HCT116 (cell line): ENCODE results near the gene KHDC3L. TPM values are rescaled to one million over a fixed set of nuclear protein-coding genes. Genes with fewer than 3 reads are reported as not detected.

ENCODE experiments used
- ATAC-seq: fragments of 200-7000 bp; cut with Tn5 transposase; 2 replicates; pipeline ENCODE4 v1.9.1; 2020; ENCODE audit warnings: mild to moderate bottlenecking, moderate library complexity
- BruUV-seq: library from RNA; stranded (reverse); fragments of 400-500 nt; replicated peaks from 2 replicates; lab custom pipeline; 2021; lab: Mats Ljungman, UMichigan
- CTCF ChIA-PET: fragments of 300-600 bp; sonication (Branson Sonifier 250); formaldehyde crosslinking; loops from one replicate; lab custom pipeline; 2021; ENCODE audit warnings: antibody characterized with exemption; lab: Charles Lee
- POLR2A ChIA-PET: fragments of 300-600, 350-600 bp; sonication (Branson Sonifier 250); formaldehyde crosslinking; loops from one replicate; lab custom pipeline; 2021; ENCODE audit warnings: antibody characterized with exemption; lab: Charles Lee
- RAD21 ChIA-PET, 2 experiments: fragments of 300-600 bp; sonication (Branson Sonifier 250); formaldehyde crosslinking; loops; one replicate each; lab custom pipeline; 2023; ENCODE audit warnings: low total read pairs in 2 of 2; ENCODE audit not compliant: uncharacterized antibody in 2 of 2, unreplicated experiment in 2 of 2, low non-redundant PET in 1 of 2; lab: Charles Lee
- DNase-seq: peaks from one replicate; pipeline ENCODE4 v3.0.0-alpha.2; 2010; ENCODE audit warnings: low read depth, low spot score
- H2AFZ ChIP-seq: fragments of 200-600 bp; shearing (Covaris generic), sonication (generic); 2 replicates; pipeline ENCODE4 v1.6.1; 2017; ENCODE audit warnings: low read depth, mixed run types, mixed read lengths, antibody characterized with exemption, low read length; ENCODE audit not compliant: poor library complexity, severe bottlenecking
- H3K27ac ChIP-seq: 2 replicates; pipeline ENCODE4 v1.5.1; 2012; ENCODE audit warnings: low read depth, low read length
- H3K27me3 ChIP-seq: fragments of 200-600 bp; sonication (generic); 2 replicates; pipeline ENCODE4 v1.6.1; 2016; ENCODE audit warnings: mixed run types, low read length, mixed read lengths; ENCODE audit not compliant: insufficient read depth
- H3K36me3 ChIP-seq, 2 experiments: fragments of 200-500 bp in 1 of 2; fragments of 200-600 bp in 1 of 2; sonication (Bioruptor generic) in 1 of 2; sonication (generic) in 1 of 2; 2 replicates each; pipeline versions ENCODE4 v1.5.1 to v1.6.1; 2014 to 2016; ENCODE audit warnings: low read length in 2 of 2, inconsistent platforms in 1 of 2, mixed read lengths in 1 of 2, mixed run types in 1 of 2; ENCODE audit not compliant: insufficient read depth in 2 of 2, control insufficient read depth in 1 of 2
- H3K4me1 ChIP-seq, 2 experiments: fragments of 200-600 bp in 1 of 2; sonication (generic) in 1 of 2; 2 replicates each; pipeline versions ENCODE4 v1.5.1 to v1.6.1; 2012 to 2017; ENCODE audit warnings: low read length in 2 of 2, inconsistent platforms in 1 of 2, mild to moderate bottlenecking in 1 of 2, mixed read lengths in 1 of 2, mixed run types in 1 of 2, moderate library complexity in 1 of 2; ENCODE audit not compliant: insufficient read depth in 2 of 2, control insufficient read depth in 1 of 2
- H3K4me2 ChIP-seq: fragments of 200-600 bp; sonication (generic); 2 replicates; pipeline ENCODE4 v1.6.1; 2017; ENCODE audit warnings: mixed run types, low read length, mixed read lengths
- H3K4me3 ChIP-seq, 2 experiments: fragments of 200-600 bp in 1 of 2; sonication (generic) in 1 of 2; replicated peaks in 1 of 2; 2 replicates each; pipeline ENCODE4 v1.5.1; 2011 to 2016; ENCODE audit warnings: low read length in 2 of 2, control low read depth in 1 of 2, low read depth in 1 of 2, mild to moderate bottlenecking in 1 of 2, mixed read lengths in 1 of 2, mixed run types in 1 of 2
- H3K79me2 ChIP-seq: fragments of 200-600 bp; sonication (generic); 2 replicates; pipeline ENCODE4 v1.6.1; 2017; ENCODE audit warnings: mild to moderate bottlenecking, mixed run types, low read length, moderate library complexity, mixed read lengths; ENCODE audit not compliant: insufficient read depth
- H3K9ac ChIP-seq: fragments of 200-600 bp; sonication (generic); 2 replicates; pipeline ENCODE4 v1.6.1; 2016; ENCODE audit warnings: low read length, mixed read lengths
- H3K9me2 ChIP-seq: fragments of 200-600 bp; sonication (generic), shearing (Covaris generic); 2 replicates; pipeline ENCODE4 v1.6.1; 2017; ENCODE audit warnings: mixed run types, mild to moderate bottlenecking, moderate library complexity; ENCODE audit not compliant: insufficient read depth
- H3K9me3 ChIP-seq, 2 experiments: fragments of 200-500 bp in 1 of 2; fragments of 200-600 bp in 1 of 2; sonication (Bioruptor generic) in 1 of 2; sonication (generic) in 1 of 2; 2 replicates each; pipeline ENCODE4 v1.6.1; 2014 to 2017; ENCODE audit warnings: low read length in 2 of 2, mixed read lengths in 2 of 2, inconsistent platforms in 1 of 2, low read depth in 1 of 2, mild to moderate bottlenecking in 1 of 2, mixed run types in 1 of 2, moderate library complexity in 1 of 2; ENCODE audit not compliant: control insufficient read depth in 1 of 2, insufficient read depth in 1 of 2
- H4K20me1 ChIP-seq: fragments of 200-600 bp; sonication (generic), shearing (Covaris generic); 2 replicates; pipeline ENCODE4 v1.6.1; 2017; ENCODE audit warnings: mixed run types, mild to moderate bottlenecking, moderate library complexity; ENCODE audit not compliant: insufficient read depth
- ELF1 ChIP-seq: IDR thresholded peaks from 2 replicates; pipeline ENCODE4 v1.6.1; 2012; ENCODE audit warnings: low read depth, borderline replicate concordance
- EZH2phosphoT487 ChIP-seq: fragments of 200-600 bp; IDR thresholded peaks from 2 replicates; pipeline ENCODE4 v1.6.1; 2018; ENCODE audit warnings: antibody characterized with exemption, borderline replicate concordance
- POLR2A ChIP-seq: IDR thresholded peaks from 2 replicates; pipeline ENCODE4 v1.7.0; 2011; ENCODE audit warnings: borderline replicate concordance; ENCODE audit not compliant: insufficient read depth, insufficient read length; ENCODE audit errors: extremely low read depth
- POLR2AphosphoS5 ChIP-seq: IDR thresholded peaks from 2 replicates; pipeline ENCODE4 v1.6.1; 2011; ENCODE audit warnings: mild to moderate bottlenecking, low read depth, low read length, moderate library complexity
- RAD21 ChIP-seq: IDR thresholded peaks from 2 replicates; pipeline ENCODE4 v1.6.1; 2012; ENCODE audit warnings: low read depth, mild to moderate bottlenecking
- SP1 ChIP-seq: IDR thresholded peaks from 2 replicates; pipeline ENCODE4 v1.6.1; 2012; ENCODE audit warnings: low read depth
- TCF7L2 ChIP-seq: IDR thresholded peaks from 2 replicates; pipeline ENCODE4 v1.7.0; 2011; ENCODE audit warnings: borderline replicate concordance, inconsistent platforms; ENCODE audit not compliant: insufficient read depth, insufficient read length; ENCODE audit errors: extremely low read depth
- YY1 ChIP-seq: IDR thresholded peaks from 2 replicates; pipeline ENCODE4 v1.6.1; 2011; ENCODE audit warnings: low read length, low read depth, moderate library complexity, mild to moderate bottlenecking; ENCODE audit not compliant: insufficient replicate concordance; ENCODE audit errors: extremely low read depth
- ZBTB33 ChIP-seq: IDR thresholded peaks from 2 replicates; pipeline ENCODE4 v1.6.1; 2011; ENCODE audit warnings: mild to moderate bottlenecking, low read length, moderate library complexity; ENCODE audit not compliant: insufficient replicate concordance; ENCODE audit errors: extremely low read depth
- ZFX ChIP-seq: fragments of 450-650 bp; IDR thresholded peaks from 2 replicates; pipeline ENCODE4 v1.6.1; 2017
- intact Hi-C: fragments of 100-400 bp; cut with micrococcal nuclease; formaldehyde crosslinking; loops from 2 replicates; pipeline ENCODE4 v1.10.0; 2022
- total RNA-seq: library from RNA; stranded (reverse); gene quantifications from one replicate; pipeline ENCODE4 v1.2.1, GENCODE V29; 2021; ENCODE audit not compliant: unreplicated experiment
- TF ChIP-seq, protein P1 (sequence below), 3 experiments: fragments of 200-600 bp in 1 of 3; sonication (generic) in 1 of 3; IDR thresholded peaks in 2 of 3; conservative IDR thresholded peaks in 1 of 3; 2 replicates each; pipeline ENCODE4 v1.5.1; 2012 to 2017; ENCODE audit warnings: low read depth in 2 of 3, low read length in 2 of 3, antibody characterized with exemption in 1 of 3, borderline replicate concordance in 1 of 3, control low read depth in 1 of 3, mild to moderate bottlenecking in 1 of 3, mixed read lengths in 1 of 3, mixed run types in 1 of 3, moderate library complexity in 1 of 3; ENCODE audit not compliant: insufficient read depth in 1 of 3

The KHDC3L gene
- total RNA-seq, 1 experiment from 2014 or later, result not detected

DNA sequence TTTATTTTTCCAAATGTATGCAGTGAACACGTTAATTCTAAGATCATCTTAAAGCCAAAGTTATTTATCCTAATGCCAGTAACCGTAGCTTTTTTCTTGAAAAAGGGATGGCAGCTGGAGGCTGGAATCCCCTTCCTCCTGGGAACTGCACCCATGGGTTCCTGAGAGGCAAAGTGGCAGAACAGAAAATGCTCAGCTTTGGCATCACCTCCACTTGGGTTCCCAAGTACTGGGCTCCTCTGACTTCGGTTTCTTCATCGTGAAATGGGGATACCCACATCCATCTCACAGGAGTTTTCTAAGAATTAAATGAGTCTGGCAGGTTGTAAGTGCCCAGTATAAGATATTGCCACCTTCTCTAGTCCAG, 26.0 kb downstream of the KHDC3L start:
- POLR2A ChIA-PET, result interaction anchor here (1.0 to 1.5 kb wide), 6 partner anchors 11 to 264 kb away, joined by 3 to 10 read pairs (median 4); partner anchors contain the start of gene MTO1

GRCh38 chr6:73388800-73389512, 26.5 kb downstream of the KHDC3L start:
- Histone ChIP-seq H3K4me1 (peaks cover 19 to 39% of the 10 kb centered on the region in 2 experiments), H3K9me3 (no peaks in the 10 kb centered on the region)
- peak; percentile 85 for ATAC-seq
- CTCF ChIA-PET, result interaction anchor here (0.6 to 1.8 kb wide), 10 partner anchors 9 to 264 kb away, joined by 3 to 14 read pairs (median 4); no protein-coding TSS in a partner anchor
- peak; percentile 72 for TF ChIP-seq YY1
- TF ChIP-seq POLR2A, result peak; percentile 64
- peak; percentile 48; the same call in 1 of the 2 replicates for TF ChIP-seq SP1
- TF ChIP-seq, protein P1, sequence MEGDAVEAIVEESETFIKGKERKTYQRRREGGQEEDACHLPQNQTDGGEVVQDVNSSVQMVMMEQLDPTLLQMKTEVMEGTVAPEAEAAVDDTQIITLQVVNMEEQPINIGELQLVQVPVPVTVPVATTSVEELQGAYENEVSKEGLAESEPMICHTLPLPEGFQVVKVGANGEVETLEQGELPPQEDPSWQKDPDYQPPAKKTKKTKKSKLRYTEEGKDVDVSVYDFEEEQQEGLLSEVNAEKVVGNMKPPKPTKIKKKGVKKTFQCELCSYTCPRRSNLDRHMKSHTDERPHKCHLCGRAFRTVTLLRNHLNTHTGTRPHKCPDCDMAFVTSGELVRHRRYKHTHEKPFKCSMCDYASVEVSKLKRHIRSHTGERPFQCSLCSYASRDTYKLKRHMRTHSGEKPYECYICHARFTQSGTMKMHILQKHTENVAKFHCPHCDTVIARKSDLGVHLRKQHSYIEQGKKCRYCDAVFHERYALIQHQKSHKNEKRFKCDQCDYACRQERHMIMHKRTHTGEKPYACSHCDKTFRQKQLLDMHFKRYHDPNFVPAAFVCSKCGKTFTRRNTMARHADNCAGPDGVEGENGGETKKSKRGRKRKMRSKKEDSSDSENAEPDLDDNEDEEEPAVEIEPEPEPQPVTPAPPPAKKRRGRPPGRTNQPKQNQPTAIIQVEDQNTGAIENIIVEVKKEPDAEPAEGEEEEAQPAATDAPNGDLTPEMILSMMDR (IDR thresholded peaks at IDR 0.05 in 2 of 3, conservative IDR thresholded peaks at IDR 0.05 in 1 of 3; ENCODE audit: borderline replicate concordance in 1 of 3, insufficient read depth in 1 of 3, low read depth in 2 of 3, low read length in 2 of 3), result peak; percentile 53 to 85 (median 75); a peak in 5 of 6 replicates
- peak; percentile 79 for TF ChIP-seq TCF7L2
- TF ChIP-seq ELF1, result no peak
- peak; percentile 84 for TF ChIP-seq RAD21
- no peak for TF ChIP-seq ZFX
- no peak for TF ChIP-seq ZBTB33
- TF ChIP-seq POLR2AphosphoS5, result peak; percentile 86
- TF ChIP-seq, all 23 proteins: peak for 7
- peak; percentile 70 for DNase-seq
- Histone ChIP-seq H3K9me2 (no peaks in the 10 kb centered on the region), H3K4me2 (peak overlapping the region; percentile 96), H3K79me2 (no peaks in the 10 kb centered on the region), H3K27me3 (no peaks in the 10 kb centered on the region), H3K27ac (peak overlapping the region; percentile 90), H4K20me1 (no peaks in the 10 kb centered on the region), H3K4me3 (peak overlapping the region; percentile 52 to 66), H3K9ac (peak overlapping the region; percentile 74), H2AFZ (peak overlapping the region; percentile 96), H3K36me3 (no peaks in the 10 kb centered on the region)
- TSS peak; percentile 97 for BruUV-seq
- intact Hi-C loops, result loop anchor here (2.0 kb wide), 1 partner anchor 266 kb away; no protein-coding TSS in a partner anchor
- ChIA-PET POLR2A (interaction anchor here (0.9 to 1.5 kb wide), 7 partner anchors 12 to 264 kb away, joined by 3 to 10 read pairs (median 5); partner anchors contain the start of gene MTO1), RAD21 (no interaction called here)

More for the DNA sequence above, 26.0 kb downstream of the KHDC3L start:
- no peak for TF ChIP-seq EZH2phosphoT487
- Histone ChIP-seq H3K27ac (peak overlapping the region; percentile 90), H3K4me1 (peaks cover 19 to 37% of the 10 kb centered on the region in 2 experiments), H3K79me2 (no peaks in the 10 kb centered on the region), H3K36me3 (no peaks in the 10 kb centered on the region), H3K9me3 (no peaks in the 10 kb centered on the region), H3K27me3 (no peaks in the 10 kb centered on the region), H4K20me1 (no peaks in the 10 kb centered on the region), H3K9ac (peak overlapping the region; percentile 74), H3K9me2 (no peaks in the 10 kb centered on the region), H3K4me3 (peak overlapping the region; percentile 52 to 66), H3K4me2 (peak overlapping the region; percentile 96), H2AFZ (no peak overlapping the region)
- ChIA-PET RAD21 (interaction anchor here in 1 of 2 experiments (0.6 kb wide), 1 partner anchor 99 kb away, joined by 6 read pairs; no protein-coding TSS in a partner anchor), CTCF (interaction anchor here (0.6 to 1.8 kb wide), 8 partner anchors 11 to 264 kb away, joined by 3 to 14 read pairs (median 4); no protein-coding TSS in a partner anchor)
- no TSS peak for BruUV-seq
- DNase-seq (no peak), ATAC-seq (peak; percentile 30)
- intact Hi-C loops, result loop anchor here (2.0 kb wide), 1 partner anchor 266 kb away; no protein-coding TSS in a partner anchor
